NCI-H446 treated with DMSO at 0.1 percent for 48 hours (cell line): Measurements from ENCODE around the gene GREM2.

ENCODE experiments used
- DNase-seq: peaks from one replicate; lab custom pipeline; 2025; lab: John Stamatoyannopoulos, UW

GREM2 gene

GRCh38 chr1:240445369-240445768 lies 166.6 kb downstream of the GREM2 start:
- no peak for DNase-seq

- no peak for DNase-seq
These were observed 170.3 kb downstream of the GREM2 start for GRCh38 chr1:240441669-240442068.
